G401.6 (cell line): ENCODE data around the gene ZNF284.
"Not testable (repeated sequence)": the region's sequence is repeated elsewhere in the genome, so short reads cannot be mapped to it uniquely, and the experiment has no call there.

Experiments
- FAIRE-seq: peaks from 2 replicates; lab custom pipeline; 2012; peaks lifted over from hg19 to GRCh38; lab: Jason Lieb, UNC

Gene ZNF284

GRCh38 chr19:44111910-44112463, 40.0 kb downstream of the ZNF284 start:
- FAIRE-seq: no peak

DNA sequence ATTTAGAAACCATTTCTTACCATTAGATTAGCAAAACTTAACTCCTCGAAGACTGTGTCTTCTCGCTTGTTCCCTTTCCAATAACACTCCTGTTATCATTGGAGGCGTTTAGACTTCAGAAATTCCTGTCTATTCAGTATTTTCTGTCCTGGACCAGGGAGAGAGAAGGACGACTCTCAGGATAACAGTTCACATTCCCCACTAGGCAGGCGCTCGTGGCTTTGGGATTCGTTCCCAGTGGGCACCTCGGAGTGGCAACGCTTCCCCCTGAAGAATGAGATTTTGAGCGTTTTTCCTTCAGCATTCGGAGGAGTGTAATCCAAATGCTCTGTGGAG, 40.8 kb downstream of the ZNF284 start:
- no peak for FAIRE-seq

- FAIRE-seq: peak; percentile 99
Observed at GRCh38 chr19:44113138-44113783, 41.3 kb downstream of the ZNF284 start, which contains the start of gene ZNF225. TSS of gene ZNF225 (plus strand) at chr19:44113399. CDS start at chr19:44115828, 2,429 bp downstream.

GRCh38 chr19:44113784-44114390, 41.9 kb downstream of the ZNF284 start:
- no peak for FAIRE-seq

- FAIRE-seq: not testable (repeated sequence)
Observed at GRCh38 chr19:44121162-44121561, 49.2 kb downstream of the ZNF284 start.

DNA sequence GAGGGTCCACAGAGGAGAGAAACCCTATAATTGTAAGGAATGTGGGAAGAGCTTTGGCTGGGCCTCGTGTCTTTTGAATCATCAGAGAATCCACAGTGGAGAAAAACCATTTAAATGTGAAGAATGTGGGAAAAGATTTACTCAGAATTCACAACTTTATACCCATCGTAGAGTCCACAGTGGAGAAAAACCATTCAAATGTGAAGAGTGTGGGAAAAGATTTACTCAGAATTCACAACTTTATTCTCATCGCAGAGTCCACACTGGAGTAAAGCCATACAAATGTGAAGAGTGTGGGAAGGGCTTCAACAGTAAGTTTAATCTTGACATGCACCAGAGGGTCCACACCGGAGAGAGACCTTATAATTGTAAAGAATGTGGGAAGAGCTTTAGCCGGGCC, 60.0 kb downstream of the ZNF284 start:
- FAIRE-seq: no peak
